Neural progenitor cell (in vitro differentiated cells): ENCODE data around the gene KRTAP16-1.

ENCODE experiments used
- CTCF ChIP-seq: fragments of 200-600 bp; sonication (generic); IDR thresholded peaks from 2 replicates; pipeline ENCODE4 v1.5.1; 2017; ENCODE audit warnings: antibody characterized with exemption, mild to moderate bottlenecking
- EZH2 ChIP-seq: fragments of 200-600 bp; sonication (generic); IDR thresholded peaks from 2 replicates; pipeline ENCODE4 v1.6.1; 2017; ENCODE audit warnings: antibody characterized with exemption, mild to moderate bottlenecking, moderate library complexity
- EZH2phosphoT487 ChIP-seq: fragments of 200-600 bp; sonication (generic); IDR thresholded peaks from 2 replicates; pipeline ENCODE4 v1.6.1; 2017; ENCODE audit warnings: antibody characterized with exemption

- TF ChIP-seq CTCF (no peak), EZH2phosphoT487 (no peak), EZH2 (no peak)
Measured at GRCh38 chr17:41308918-41309359, at the start of gene KRTAP16-1.
